ENCODE measurements around the gene EWSR1.

The EWSR1 gene

GRCh38 chr22:29267858-29268510 lies at the start of gene EWSR1, which contains the start of gene RHBDD3 (continued):
- TF ChIP-seq, protein P1, sequence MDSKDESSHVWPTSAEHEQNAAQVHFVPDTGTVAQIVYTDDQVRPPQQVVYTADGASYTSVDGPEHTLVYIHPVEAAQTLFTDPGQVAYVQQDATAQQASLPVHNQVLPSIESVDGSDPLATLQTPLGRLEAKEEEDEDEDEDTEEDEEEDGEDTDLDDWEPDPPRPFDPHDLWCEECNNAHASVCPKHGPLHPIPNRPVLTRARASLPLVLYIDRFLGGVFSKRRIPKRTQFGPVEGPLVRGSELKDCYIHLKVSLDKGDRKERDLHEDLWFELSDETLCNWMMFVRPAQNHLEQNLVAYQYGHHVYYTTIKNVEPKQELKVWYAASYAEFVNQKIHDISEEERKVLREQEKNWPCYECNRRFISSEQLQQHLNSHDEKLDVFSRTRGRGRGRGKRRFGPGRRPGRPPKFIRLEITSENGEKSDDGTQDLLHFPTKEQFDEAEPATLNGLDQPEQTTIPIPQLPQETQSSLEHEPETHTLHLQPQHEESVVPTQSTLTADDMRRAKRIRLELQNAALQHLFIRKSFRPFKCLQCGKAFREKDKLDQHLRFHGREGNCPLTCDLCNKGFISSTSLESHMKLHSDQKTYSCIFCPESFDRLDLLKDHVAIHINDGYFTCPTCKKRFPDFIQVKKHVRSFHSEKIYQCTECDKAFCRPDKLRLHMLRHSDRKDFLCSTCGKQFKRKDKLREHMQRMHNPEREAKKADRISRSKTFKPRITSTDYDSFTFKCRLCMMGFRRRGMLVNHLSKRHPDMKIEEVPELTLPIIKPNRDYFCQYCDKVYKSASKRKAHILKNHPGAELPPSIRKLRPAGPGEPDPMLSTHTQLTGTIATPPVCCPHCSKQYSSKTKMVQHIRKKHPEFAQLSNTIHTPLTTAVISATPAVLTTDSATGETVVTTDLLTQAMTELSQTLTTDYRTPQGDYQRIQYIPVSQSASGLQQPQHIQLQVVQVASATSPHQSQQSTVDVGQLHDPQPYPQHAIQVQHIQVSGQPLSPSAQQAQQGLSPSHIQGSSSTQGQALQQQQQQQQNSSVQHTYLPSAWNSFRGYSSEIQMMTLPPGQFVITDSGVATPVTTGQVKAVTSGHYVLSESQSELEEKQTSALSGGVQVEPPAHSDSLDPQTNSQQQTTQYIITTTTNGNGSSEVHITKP (tag by site-specific recombination; IDR thresholded peaks at IDR 0.05), result peak; percentile 100
- TF ChIP-seq CTCF (tag by site-specific recombination; IDR thresholded peaks at IDR 0.05) (peak; percentile 62; the same call in 1 of the 2 replicates), MZF1 (tag by site-specific recombination; IDR thresholded peaks at IDR 0.05; ENCODE audit: borderline replicate concordance) (peak; percentile 63; the same call in 1 of the 2 replicates), KLF17 (tag by site-specific recombination; IDR thresholded peaks at IDR 0.05) (peak; percentile 88), YY1 (tag by site-specific recombination; IDR thresholded peaks at IDR 0.05) (peak; percentile 95), ZNF433 (tag by site-specific recombination; IDR thresholded peaks at IDR 0.05; ENCODE audit: low read depth) (no peak), REST (tag by site-specific recombination; IDR thresholded peaks at IDR 0.05) (no peak), ZBTB21 (tag by site-specific recombination; IDR thresholded peaks at IDR 0.05) (0 out of 2 replicates have a peak, but pooled peaks have one; percentile 37), GLIS2 (tag by site-specific recombination; IDR thresholded peaks at IDR 0.05) (peak; percentile 93), ZNF785 (tag by site-specific recombination; IDR thresholded peaks at IDR 0.05) (0 out of 2 replicates have a peak, but pooled peaks have one; percentile 71), ZNF16 (tag by site-specific recombination; IDR thresholded peaks at IDR 0.05; ENCODE audit: low read depth) (no peak), ZSCAN23 (tag by site-specific recombination; IDR thresholded peaks at IDR 0.05) (peak; percentile 55; the same call in 1 of the 2 replicates), ZNF10 (tag by site-specific recombination; IDR thresholded peaks at IDR 0.05) (peak; percentile 56; the same call in 1 of the 2 replicates), ZIC2 (tag by site-specific recombination; IDR thresholded peaks at IDR 0.05) (peak; percentile 97), ZNF416 (tag by site-specific recombination; IDR thresholded peaks at IDR 0.05) (no peak), ZBTB48 (tag by site-specific recombination; IDR thresholded peaks at IDR 0.05) (peak; percentile 100), OVOL3 (tag by site-specific recombination; IDR thresholded peaks at IDR 0.05) (no peak), PATZ1 (tag by site-specific recombination; IDR thresholded peaks at IDR 0.05) (peak; percentile 78), ZNF670 (tag by site-specific recombination; IDR thresholded peaks at IDR 0.05; ENCODE audit: low read depth) (no peak)
- TF ChIP-seq, protein P2, sequence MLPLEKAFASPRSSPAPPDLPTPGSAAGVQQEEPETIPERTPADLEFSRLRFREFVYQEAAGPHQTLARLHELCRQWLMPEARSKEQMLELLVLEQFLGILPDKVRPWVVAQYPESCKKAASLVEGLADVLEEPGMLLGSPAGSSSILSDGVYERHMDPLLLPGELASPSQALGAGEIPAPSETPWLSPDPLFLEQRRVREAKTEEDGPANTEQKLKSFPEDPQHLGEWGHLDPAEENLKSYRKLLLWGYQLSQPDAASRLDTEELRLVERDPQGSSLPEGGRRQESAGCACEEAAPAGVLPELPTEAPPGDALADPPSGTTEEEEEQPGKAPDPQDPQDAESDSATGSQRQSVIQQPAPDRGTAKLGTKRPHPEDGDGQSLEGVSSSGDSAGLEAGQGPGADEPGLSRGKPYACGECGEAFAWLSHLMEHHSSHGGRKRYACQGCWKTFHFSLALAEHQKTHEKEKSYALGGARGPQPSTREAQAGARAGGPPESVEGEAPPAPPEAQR (tag by site-specific recombination; IDR thresholded peaks at IDR 0.05), result peak; percentile 45
- TF ChIP-seq, protein P3, sequence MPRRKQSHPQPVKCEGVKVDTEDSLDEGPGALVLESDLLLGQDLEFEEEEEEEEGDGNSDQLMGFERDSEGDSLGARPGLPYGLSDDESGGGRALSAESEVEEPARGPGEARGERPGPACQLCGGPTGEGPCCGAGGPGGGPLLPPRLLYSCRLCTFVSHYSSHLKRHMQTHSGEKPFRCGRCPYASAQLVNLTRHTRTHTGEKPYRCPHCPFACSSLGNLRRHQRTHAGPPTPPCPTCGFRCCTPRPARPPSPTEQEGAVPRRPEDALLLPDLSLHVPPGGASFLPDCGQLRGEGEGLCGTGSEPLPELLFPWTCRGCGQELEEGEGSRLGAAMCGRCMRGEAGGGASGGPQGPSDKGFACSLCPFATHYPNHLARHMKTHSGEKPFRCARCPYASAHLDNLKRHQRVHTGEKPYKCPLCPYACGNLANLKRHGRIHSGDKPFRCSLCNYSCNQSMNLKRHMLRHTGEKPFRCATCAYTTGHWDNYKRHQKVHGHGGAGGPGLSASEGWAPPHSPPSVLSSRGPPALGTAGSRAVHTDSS (tag by site-specific recombination; IDR thresholded peaks at IDR 0.05), result peak; percentile 68
- TF ChIP-seq, protein P4, sequence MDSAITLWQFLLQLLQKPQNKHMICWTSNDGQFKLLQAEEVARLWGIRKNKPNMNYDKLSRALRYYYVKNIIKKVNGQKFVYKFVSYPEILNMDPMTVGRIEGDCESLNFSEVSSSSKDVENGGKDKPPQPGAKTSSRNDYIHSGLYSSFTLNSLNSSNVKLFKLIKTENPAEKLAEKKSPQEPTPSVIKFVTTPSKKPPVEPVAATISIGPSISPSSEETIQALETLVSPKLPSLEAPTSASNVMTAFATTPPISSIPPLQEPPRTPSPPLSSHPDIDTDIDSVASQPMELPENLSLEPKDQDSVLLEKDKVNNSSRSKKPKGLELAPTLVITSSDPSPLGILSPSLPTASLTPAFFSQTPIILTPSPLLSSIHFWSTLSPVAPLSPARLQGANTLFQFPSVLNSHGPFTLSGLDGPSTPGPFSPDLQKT (IDR thresholded peaks at IDR 0.05; ENCODE audit: borderline replicate concordance, low read depth, low read length), result no peak

All from HEK293 (cell line).